ENCODE results near the gene ASIC3.
A peak's percentile ranks its signal among the peaks of the same experiment; 100 is the strongest.
"Not testable (repeated sequence)": the region's sequence is repeated elsewhere in the genome, so short reads cannot be mapped to it uniquely, and the experiment has no call there.

The ASIC3 gene

DNA sequence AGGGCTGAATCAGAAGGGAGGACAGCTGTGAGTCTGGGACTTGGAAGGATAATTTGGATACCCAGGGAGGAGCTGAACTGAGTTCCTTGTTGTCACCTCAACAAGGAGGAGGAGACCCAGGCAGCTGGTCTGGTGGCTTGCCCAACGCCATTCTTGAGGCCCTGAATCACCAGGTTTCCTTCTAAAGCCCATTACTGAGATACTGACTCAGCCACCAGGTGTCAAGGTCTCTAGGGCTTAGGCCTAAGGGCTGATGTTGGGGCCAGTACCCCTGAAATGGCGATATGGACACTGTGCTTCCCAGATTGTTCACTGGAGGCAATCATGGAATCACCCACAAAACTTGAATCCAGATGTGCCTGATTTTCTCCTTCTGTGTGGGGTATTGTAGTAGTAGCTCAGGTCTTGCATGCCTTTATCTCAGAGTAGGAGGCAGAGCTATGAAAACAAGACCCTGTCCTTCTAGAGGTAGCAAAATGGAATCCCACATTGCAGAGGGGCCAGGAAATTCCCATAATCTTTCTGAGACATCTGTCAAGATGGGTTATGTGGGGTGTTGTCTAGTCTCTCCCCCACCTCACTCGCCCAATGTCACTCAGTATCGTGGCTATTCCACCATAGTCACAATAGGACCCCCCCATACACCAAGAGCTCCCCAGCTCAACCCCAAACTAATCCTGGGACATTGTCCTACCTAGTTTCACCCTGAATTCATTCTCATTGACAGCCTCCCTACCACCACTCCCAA, 22.2 kb upstream of the ASIC3 start:
- in situ Hi-C loops (cut with MboI; ENCODE audit: low pct_unique_long_range_greater_than_20kb, low sequenced_read_pairs, unreplicated experiment): no loop called here
- TF ChIP-seq, protein P1, sequence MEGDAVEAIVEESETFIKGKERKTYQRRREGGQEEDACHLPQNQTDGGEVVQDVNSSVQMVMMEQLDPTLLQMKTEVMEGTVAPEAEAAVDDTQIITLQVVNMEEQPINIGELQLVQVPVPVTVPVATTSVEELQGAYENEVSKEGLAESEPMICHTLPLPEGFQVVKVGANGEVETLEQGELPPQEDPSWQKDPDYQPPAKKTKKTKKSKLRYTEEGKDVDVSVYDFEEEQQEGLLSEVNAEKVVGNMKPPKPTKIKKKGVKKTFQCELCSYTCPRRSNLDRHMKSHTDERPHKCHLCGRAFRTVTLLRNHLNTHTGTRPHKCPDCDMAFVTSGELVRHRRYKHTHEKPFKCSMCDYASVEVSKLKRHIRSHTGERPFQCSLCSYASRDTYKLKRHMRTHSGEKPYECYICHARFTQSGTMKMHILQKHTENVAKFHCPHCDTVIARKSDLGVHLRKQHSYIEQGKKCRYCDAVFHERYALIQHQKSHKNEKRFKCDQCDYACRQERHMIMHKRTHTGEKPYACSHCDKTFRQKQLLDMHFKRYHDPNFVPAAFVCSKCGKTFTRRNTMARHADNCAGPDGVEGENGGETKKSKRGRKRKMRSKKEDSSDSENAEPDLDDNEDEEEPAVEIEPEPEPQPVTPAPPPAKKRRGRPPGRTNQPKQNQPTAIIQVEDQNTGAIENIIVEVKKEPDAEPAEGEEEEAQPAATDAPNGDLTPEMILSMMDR (IDR thresholded peaks at IDR 0.05; ENCODE audit: extremely low read depth, insufficient read depth, missing control alignments): no peak
- DNase-seq (ENCODE audit: low spot score): no peak

DNA sequence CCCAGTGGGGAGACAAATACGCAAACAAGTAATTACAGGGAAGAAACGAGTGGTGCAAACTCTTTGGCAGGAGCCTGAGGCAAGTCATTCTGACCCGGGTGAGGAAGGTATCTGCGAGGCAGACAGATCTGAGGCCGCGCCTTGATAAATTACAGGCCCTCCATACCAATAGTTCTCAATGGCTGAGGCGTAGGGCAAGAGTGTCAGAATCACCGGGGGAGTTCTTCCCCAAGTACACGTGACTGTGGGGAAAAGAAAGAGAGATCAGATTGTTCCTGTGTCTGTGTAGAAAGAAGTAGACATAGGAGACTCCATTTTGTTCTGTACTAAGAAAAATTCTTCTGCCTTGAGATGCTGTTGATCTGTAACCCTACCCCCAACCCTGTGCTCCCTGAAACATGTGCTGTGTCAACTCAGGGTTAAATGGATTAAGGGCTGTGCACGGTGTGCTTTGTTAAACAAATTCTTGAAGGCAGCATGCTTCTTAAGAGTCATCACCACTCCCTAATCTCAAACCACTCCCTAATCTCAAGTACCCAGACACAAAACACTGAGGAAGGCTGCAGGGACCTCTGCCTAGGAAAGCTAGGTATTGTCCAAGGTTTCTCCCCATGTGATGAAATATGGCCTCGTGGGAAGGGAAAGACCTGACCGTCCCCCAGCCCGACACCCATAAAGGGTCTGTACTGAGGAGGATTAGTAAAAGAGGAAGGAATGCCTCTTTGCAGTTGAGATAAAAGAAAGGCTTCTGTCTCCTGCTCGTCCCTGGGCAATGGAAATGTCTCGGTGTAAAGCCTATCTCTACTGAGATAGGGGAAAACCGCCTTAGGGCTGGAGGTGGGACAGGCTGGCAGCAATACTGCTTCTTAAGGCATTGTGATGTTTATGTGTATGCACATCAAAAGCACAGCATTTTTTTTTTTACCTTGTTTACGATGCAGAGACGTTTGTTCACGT, 21.3 kb upstream of the ASIC3 start:
- in situ Hi-C loops (cut with MboI; ENCODE audit: low pct_unique_long_range_greater_than_20kb, low sequenced_read_pairs, unreplicated experiment); DNase-seq (ENCODE audit: low spot score): not testable (repeated sequence)

DNA sequence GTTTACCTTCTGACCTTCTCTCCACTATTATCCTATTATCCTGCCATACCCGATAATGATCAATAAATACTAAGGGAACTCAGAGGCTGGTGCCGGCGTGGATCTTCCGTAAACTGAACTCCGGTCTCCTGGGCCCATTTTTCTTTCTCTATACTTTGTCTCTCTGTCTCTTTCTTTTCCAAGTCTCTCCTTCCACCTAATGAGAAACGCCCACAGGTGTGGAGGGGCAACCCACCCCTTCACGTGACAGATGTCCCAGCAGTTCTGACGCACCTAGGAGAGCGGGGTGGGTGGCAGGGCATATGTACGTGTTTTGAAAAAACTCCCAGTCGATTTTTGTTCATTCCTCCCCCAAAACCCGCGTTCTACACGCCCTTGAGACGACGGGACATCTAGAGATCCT, 20.6 kb upstream of the ASIC3 start:
- DNase-seq (ENCODE audit: low spot score); in situ Hi-C loops (cut with MboI; ENCODE audit: low pct_unique_long_range_greater_than_20kb, low sequenced_read_pairs, unreplicated experiment): not testable (repeated sequence)

DNA sequence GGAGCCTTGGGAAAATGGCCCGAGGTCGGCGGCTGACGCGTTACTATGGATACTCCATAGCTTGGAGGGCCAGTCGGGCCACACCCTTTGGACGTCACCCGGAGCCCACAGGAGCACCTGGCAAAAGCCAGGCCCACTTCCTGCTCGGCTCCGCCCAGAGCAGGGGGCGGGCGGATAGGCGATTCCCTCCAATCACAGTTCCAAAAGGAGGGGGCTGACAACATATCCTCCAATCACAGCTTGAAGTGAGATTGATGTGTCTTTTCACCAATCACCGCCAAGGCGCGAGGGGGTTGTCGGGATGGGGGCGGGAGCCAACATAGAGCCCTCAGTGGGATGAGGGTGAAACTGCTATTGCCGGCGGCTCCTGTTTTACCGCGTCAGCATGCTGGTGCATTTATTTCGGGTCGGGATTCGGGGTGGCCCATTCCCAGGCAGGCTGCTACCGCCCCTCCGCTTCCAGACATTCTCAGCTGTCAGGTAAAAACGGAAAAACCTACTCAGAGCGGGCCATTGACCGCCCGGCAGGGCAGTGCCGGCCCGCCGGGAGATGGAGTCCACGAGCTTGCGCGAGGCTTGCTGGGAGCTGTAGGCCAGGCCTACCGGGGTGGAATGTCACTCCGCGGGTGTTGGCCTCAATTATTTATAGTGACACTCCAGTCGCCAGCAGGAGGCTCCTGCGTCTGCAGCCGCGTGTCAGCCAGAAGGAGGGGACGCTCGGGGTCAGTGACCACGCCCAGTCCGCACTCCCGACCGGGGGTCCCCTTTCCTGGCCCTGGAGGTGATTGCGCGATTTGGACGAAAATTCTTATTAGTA, 20.0 kb upstream of the ASIC3 start, which contains the start of gene ABCB8:
TSS of gene ABCB8 (plus strand) at position 320 of the 817 bp plus-strand sequence. CDS start at position 386, 66 bp downstream.
- TF ChIP-seq, protein P1 (IDR thresholded peaks at IDR 0.05; ENCODE audit: extremely low read depth, insufficient read depth, missing control alignments): peak; percentile 35
- in situ Hi-C loops (cut with MboI; ENCODE audit: low pct_unique_long_range_greater_than_20kb, low sequenced_read_pairs, unreplicated experiment): no loop called here
- DNase-seq (ENCODE audit: low spot score): peak; percentile 100

DNA sequence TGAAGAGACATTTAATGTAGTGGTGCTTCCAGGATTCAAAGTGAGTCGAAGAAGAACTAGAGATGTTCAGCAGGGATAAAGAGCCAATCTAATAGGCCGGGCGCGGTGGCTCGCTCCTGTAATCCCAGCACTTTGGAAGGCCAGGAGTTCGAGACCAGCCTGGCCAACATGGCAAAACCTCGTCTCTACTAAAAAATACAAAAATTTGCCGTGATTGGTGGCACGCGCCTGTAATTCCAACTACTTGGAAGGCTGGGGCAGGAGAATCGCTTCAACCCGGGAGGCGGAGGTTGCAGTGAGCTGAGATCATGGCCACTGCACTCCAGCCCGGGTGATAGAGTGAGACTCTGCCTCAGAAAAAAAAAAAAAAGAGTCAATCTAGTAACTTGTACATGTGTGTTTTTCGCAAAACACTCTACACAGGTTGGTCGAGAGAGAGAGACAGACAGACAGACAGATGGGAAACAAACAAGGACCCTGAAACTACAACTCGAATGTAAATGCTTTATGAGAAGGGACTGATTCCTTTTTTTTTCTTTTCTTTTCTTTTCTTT, 19.3 kb upstream of the ASIC3 start:
- in situ Hi-C loops (cut with MboI; ENCODE audit: low pct_unique_long_range_greater_than_20kb, low sequenced_read_pairs, unreplicated experiment): no loop called here

DNA sequence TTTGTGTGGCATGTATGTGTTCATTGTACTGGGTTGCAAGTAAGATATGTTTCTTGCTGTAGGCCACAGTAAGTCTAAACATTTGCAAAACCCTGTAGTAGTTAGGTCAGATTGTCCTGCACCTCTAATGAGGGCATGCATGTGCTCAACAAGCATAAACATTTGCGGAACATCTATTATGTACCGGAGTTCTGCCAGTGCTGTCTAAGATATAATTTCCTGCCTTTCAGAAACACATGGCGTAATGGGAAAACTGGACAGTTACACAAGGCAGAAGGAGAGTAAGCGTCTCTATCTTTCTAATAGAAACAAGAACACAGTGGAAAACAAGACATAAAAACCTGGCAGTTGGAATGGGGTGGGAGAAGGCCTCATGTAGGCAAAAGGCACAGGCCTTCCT, 17.3 kb upstream of the ASIC3 start:
- in situ Hi-C loops (cut with MboI; ENCODE audit: low pct_unique_long_range_greater_than_20kb, low sequenced_read_pairs, unreplicated experiment): no loop called here
- DNase-seq (ENCODE audit: low spot score): no peak
- TF ChIP-seq, protein P1 (IDR thresholded peaks at IDR 0.05; ENCODE audit: extremely low read depth, insufficient read depth, missing control alignments): no peak

More for the DNA sequence above, 19.3 kb upstream of the ASIC3 start:
- TF ChIP-seq, protein P1 (IDR thresholded peaks at IDR 0.05; ENCODE audit: extremely low read depth, insufficient read depth, missing control alignments): no peak
- DNase-seq (ENCODE audit: low spot score): no peak

Data from GM13977 (cell line).